Kidney capillary endothelial cell (primary cell): Measurements from ENCODE around the gene KRT8.
"Not testable (repeated sequence)": the region's sequence is repeated elsewhere in the genome, so short reads cannot be mapped to it uniquely, and the experiment has no call there.

ENCODE experiments used
- DNase-seq: peaks from one replicate; pipeline ENCODE4 v3.0.0-alpha.2; 2018; ENCODE audit warnings: low spot score

The KRT8 gene

DNA sequence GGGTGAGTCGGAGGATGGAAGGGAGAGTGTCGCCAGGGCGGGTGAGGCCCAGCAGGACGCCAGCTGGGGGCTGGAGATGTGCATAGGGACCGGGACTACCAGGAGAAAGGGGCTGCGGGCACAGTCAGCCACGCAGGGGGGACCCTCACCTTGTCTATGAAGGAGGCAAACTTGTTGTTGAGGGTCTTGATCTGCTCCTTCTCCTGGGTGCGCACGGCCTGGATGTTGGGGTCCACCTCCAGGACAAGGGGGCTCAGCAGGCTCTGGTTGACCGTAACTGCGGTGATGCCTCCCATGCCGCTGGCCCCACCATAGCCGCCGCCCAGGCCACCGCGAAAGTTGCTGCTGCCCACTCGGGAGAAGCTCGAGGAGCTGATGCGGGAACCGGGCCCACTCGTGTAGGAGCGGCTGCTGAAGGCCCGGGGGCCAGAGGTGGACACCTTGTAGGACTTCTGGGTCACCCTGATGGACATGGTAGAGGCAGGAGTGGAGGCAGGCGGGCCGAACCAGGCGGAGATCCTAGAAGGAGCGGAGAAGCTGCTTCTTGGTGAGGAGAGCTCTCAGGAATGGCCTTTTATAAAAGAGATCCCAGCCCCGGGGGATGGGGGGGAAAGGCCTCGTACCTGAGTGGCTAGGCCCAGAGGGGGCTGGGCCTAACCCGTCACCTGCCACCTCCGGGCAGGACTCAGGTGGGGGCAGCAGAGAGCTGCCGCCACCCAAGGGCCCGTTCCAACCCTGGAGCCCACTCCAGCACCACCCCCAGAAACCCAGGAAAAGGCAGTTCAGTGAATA, at the start of gene KRT8:
Gene KRT8, minus strand, starts transcription at position 568 of the 792 bp plus-strand sequence. Its CDS starts 95 bp downstream, at position 473.
- not testable (repeated sequence) for DNase-seq

DNA sequence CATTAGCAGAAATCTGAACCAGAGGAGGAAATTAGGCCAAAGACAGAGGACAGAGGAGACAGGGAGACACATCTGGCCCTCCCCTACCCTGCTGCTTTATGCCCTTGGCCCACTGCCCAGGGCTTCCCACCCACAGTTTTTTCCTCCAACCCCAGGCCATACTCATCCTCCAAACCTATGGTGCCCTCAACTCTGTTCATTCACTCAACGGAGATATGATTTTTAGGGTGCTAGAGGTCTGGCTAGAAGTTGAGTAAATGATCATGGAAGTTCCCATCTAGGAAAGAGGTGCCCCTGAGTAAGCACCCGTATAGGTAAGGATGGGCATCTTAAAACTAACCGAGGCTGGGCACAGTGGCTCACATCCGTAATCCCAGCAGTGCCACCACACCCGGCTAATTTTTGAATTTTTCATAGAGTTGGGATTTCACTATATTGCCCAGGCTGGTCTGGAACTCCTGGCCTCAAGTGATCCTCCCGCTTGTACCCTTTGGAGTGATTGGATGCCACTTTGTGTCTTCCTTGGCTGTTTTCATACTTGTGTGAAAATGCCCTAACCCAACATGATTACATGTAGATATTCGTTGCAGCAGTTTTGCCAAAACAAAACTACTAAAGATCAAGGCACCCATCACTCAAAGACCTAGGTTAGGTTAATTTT, 48.4 kb upstream of the KRT8 start:
- no peak for DNase-seq

GRCh38 chr12:52952076-52952801, 47.4 kb upstream of the KRT8 start:
- DNase-seq = no peak

DNA sequence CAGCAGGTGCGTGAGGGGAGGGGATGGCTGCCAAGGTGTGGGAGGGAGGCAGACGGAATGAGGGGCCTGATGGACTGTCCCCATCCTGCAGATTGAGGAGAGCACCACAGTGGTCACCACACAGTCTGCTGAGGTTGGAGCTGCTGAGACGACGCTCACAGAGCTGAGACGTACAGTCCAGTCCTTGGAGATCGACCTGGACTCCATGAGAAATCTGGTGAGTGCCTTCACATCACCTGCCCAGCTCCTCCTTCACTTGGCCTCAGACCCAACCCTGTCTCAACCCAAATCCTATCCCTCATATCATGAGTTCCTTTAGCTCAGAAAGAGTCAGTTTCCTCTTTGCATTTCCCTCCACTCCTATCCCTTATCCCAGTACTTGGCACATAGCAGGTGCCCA, 46.8 kb upstream of the KRT8 start:
- no peak for DNase-seq

GRCh38 chr12:52951126-52951525, 46.2 kb upstream of the KRT8 start:
- no peak for DNase-seq

DNA sequence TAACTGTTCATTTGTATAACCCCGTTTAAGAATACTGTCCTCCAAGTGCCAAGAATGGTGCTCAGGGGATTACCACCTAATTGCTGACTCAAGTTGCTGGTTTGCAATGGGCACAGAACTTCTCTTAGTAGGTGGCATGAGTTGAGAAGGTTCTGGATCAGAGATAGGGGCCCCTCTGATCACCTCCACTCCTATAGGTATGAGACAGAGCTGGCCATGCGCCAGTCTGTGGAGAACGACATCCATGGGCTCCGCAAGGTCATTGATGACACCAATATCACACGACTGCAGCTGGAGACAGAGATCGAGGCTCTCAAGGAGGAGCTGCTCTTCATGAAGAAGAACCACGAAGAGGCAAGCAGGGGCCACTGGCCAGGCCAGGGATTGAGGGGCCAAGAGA, 45.7 kb upstream of the KRT8 start:
- DNase-seq = no peak

- peak; percentile 94 for DNase-seq
Observed at GRCh38 chr12:52949413-52950331, 44.8 kb upstream of the KRT8 start.

GRCh38 chr12:52947738-52948423, 43.0 kb upstream of the KRT8 start:
- no peak for DNase-seq

- DNase-seq = no peak
Observed at GRCh38 chr12:52946797-52947547, 42.1 kb upstream of the KRT8 start.

GRCh38 chr12:52946334-52946733, 41.5 kb upstream of the KRT8 start:
- no peak for DNase-seq

- no peak for DNase-seq
Observed at GRCh38 chr12:52945389-52946232, 40.7 kb upstream of the KRT8 start.

GRCh38 chr12:52944683-52945388, 40.0 kb upstream of the KRT8 start:
- DNase-seq = no peak

GRCh38 chr12:52942901-52943181, 38.0 kb upstream of the KRT8 start:
- no peak for DNase-seq

DNA sequence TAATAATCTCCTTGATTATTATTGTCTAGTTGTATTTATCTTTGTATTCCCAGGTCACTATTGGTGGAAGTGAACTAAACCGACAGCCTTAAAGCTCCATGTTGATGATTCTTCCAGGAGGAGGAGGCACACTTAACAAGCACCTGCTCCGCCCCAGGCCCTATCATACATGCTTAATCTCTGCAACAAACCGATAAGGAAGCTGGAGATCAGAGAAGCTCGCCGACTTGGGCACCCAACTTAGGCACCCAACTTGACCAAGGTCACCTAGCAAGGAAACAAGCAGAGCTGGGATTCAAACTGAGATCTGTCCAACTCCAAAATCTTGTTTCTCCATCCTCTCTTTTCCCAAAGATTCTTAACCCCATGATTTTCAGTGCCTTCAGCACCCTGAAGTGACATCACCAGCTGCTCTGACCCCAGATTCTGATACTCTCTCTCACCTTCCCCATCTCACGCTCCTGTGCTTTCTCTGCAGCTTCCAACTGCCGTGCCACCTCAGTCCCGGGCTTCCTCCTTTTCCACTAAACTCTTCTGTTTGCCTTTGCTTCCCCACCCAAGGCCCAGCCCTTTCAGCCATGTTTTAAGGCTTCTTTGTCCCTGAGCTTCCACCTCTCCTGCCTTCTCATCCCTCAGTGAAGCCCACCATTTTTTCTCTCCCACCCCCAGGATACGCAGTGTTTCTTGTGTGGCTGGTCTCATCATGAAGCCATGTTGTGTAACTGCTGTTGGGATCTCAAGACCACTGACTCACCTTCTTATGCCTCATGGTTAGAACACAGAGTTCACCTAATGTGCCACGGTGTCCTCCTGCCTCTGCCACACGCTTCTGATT, 37.4 kb upstream of the KRT8 start:
- DNase-seq = no peak

GRCh38 chr12:52929538-52929937, 24.7 kb upstream of the KRT8 start:
- no peak for DNase-seq

DNA sequence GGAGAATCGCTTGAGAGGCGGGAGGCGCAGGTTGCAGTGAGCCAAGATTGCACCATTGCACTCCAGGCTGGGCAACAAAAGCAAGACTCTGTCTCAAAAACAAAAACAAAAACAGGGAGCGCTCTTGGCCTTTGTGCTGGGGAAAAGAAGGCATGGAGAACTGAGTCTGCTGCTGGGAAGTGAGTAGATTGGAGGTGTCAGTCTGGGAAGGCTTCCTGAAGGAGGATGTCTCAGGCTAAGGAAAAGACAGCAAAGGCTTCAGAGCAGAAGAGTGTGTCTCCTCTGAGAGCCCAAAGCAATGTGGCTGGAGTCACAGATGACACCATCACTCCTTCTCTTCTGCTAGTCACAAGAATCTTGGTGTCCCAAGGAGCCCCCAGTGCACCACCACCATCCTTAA, 23.1 kb upstream of the KRT8 start:
- DNase-seq = no peak

DNA sequence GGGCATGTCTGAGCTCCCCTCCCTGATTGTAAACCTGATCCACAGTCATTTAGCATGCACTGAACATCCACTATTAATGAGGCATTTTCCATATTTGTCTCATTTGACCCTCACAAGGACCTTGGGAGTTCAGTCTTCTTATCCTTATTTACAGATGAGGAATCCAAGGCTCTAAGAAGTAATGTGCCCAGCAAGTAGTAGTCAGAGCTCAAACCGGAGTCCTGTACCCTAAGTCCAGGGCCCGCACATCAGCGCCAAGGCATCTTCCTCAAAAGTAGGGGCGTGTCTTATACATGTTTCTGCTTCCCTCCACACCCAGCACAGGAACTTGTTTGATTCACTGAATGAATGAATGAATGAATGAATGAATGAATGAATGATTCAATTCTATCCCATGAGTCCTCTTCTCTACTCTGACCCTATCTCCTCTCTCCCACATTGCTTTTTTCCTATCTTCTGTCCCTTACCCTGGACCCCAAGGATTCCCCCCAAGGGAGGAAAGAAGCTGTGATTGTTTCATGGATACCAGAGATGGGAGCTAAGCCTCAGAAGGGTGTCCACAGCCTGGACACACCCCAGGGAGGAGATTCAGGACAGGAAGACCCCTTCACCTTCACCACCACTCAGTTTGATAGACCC, 21.8 kb upstream of the KRT8 start:
- no peak for DNase-seq
